Measurements from ENCODE around the gene ARVCF. TPM values are rescaled to one million over a fixed set of nuclear protein-coding genes. Genes with fewer than 3 reads are reported as not detected.

The ARVCF gene
- total and polyA plus RNA-seq, 7 donors: 3.6 to 28.0 (median 8.7) TPM

DNA sequence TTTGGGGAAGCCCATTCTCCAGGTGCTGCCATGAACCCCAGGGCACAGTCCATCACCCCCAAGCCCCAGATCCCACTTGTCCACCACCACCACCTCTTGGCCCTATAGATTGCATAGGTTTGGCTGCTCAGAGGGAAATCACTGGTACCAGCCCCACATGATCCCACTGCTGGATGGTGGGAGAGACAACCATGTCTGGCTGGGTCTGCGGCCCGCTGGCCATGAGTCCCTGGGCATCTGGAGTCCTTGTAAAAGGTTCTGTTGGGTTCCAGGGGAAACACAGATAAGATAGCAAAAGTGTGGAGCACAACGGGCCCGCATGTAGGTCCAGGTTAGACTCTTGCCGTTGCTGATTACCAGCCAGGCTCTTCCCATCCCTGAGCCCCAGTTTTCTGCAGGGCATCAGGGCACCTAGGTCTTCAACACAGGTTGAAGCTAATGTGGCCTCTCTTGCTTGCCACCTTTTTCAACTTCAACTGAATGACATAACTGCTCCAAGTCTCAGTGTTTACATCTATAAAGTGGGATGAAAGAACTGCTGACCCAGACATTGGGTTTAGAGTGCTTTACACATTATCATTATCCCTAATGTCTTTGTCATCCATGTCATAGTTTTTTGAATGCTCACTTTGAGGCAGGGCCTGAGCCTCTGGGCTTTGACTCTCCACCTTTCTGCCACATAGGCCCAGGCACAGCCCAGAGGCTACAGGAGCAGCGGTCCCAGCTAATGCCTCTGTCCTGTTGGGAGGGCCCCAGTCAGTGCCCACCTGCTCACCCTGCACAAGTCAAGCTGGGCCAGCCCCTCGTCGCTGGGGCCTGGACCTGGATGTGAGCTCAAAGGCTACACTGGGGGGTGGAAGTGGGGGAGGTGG, 3.3 kb upstream of the ARVCF start:
- DNase-seq (peak in 1 of 2 donors; percentile 44), ATAC-seq (no peak)
- no peaks in the 10 kb centered on the region for H3K9me3 ChIP-seq
- H3K27me3 ChIP-seq (ENCODE audit: insufficient read depth in 3 of 3, low read length in 2 of 3): no peaks in the 10 kb centered on the region
- peaks cover 33% of the 10 kb centered on the region for H3K4me1 ChIP-seq
- TF ChIP-seq, protein P1, sequence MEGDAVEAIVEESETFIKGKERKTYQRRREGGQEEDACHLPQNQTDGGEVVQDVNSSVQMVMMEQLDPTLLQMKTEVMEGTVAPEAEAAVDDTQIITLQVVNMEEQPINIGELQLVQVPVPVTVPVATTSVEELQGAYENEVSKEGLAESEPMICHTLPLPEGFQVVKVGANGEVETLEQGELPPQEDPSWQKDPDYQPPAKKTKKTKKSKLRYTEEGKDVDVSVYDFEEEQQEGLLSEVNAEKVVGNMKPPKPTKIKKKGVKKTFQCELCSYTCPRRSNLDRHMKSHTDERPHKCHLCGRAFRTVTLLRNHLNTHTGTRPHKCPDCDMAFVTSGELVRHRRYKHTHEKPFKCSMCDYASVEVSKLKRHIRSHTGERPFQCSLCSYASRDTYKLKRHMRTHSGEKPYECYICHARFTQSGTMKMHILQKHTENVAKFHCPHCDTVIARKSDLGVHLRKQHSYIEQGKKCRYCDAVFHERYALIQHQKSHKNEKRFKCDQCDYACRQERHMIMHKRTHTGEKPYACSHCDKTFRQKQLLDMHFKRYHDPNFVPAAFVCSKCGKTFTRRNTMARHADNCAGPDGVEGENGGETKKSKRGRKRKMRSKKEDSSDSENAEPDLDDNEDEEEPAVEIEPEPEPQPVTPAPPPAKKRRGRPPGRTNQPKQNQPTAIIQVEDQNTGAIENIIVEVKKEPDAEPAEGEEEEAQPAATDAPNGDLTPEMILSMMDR (IDR thresholded peaks at IDR 0.05): no peak
- intact Hi-C loops (cut with DNase I): loop anchor here in 1 of 2 donors (5.0 kb wide), 2 partner anchors 62 to 97 kb away; partner anchors contain the start of genes DGCR8, RANBP1 and TRMT2A
- H3K4me3 ChIP-seq: peak overlapping the region; percentile 96
- H3K27ac ChIP-seq: peak overlapping the region; percentile 95
- 76 to 80% (median 77%) methylated on average over 8 of the region's 8 CpGs for WGBS, 3 donors
- H3K36me3 ChIP-seq (ENCODE audit: insufficient read depth in 1 of 2, low read depth in 1 of 2): peaks cover 0 to 6% of the 10 kb centered on the region in 2 donors

DNA sequence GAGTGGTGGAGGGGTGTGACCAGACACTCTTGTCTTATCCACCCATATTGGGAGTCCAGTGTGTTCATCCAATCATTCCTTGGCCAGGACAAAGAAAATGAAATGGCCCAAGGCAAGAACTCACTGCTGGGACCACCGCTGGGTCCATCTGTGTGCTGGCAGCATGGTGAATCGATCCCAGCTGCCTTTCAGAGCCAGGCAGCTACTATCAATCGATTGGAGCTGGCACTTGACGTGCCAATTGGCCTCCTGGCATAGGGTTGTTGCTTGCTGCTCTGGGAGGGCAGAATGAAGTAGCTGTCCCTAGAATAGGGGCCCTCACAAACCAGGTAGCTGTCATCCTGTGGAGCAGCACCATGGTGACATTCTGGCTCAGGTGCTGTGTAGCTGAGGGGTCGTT, 1.4 kb upstream of the ARVCF start:
- no peak overlapping the region for H3K4me3 ChIP-seq
- H3K27me3 ChIP-seq (ENCODE audit: insufficient read depth in 3 of 3, low read length in 2 of 3): no peaks in the 10 kb centered on the region
- intact Hi-C loops (cut with DNase I): no loop called here
- WGBS, 3 donors: 75 to 85% (median 84%) methylated on average over 5 of the region's 5 CpGs
- ATAC-seq: no peak
- no peaks in the 10 kb centered on the region for H3K9me3 ChIP-seq
- TF ChIP-seq, protein P1 (IDR thresholded peaks at IDR 0.05): no peak
- peak in 1 of 2 donors; percentile 38 for DNase-seq
- no peaks in the 10 kb centered on the region for H3K36me3 ChIP-seq (ENCODE audit: insufficient read depth in 1 of 2, low read depth in 1 of 2)
- H3K27ac ChIP-seq: no peak overlapping the region
- H3K4me1 ChIP-seq: peaks cover 41% of the 10 kb centered on the region

DNA sequence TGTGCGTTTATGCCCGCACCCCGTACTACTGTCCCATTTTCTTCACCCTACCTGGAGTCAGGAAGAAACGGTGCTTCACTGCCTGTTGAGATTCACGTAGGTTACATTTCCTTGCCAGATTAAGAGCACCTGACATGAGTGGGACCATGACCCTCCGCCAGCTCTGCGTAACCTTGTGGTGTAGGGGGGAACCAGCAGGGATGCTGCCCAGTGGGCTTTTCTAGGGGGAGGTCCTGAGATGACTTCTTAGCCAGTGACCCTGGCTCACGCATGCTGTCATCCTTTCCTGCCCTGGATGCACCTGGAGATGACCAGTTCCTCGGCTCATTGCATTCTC, 967 bp upstream of the ARVCF start:
- DNase-seq: peak in 1 of 2 donors; percentile 46
- TF ChIP-seq, protein P1 (IDR thresholded peaks at IDR 0.05): no peak
- Histone ChIP-seq H3K36me3 (ENCODE audit: insufficient read depth in 1 of 2, low read depth in 1 of 2) (no peaks in the 10 kb centered on the region), H3K4me3 (peak overlapping the region; percentile 89), H3K27me3 (ENCODE audit: insufficient read depth in 3 of 3, low read length in 2 of 3) (no peaks in the 10 kb centered on the region), H3K4me1 (peaks cover 37% of the 10 kb centered on the region), H3K9me3 (no peaks in the 10 kb centered on the region), H3K27ac (no peak overlapping the region)
- 69 to 71% (median 71%) methylated on average over 9 of the region's 9 CpGs for WGBS, 3 donors
- intact Hi-C loops (cut with DNase I): no loop called here
- no peak for ATAC-seq

DNA sequence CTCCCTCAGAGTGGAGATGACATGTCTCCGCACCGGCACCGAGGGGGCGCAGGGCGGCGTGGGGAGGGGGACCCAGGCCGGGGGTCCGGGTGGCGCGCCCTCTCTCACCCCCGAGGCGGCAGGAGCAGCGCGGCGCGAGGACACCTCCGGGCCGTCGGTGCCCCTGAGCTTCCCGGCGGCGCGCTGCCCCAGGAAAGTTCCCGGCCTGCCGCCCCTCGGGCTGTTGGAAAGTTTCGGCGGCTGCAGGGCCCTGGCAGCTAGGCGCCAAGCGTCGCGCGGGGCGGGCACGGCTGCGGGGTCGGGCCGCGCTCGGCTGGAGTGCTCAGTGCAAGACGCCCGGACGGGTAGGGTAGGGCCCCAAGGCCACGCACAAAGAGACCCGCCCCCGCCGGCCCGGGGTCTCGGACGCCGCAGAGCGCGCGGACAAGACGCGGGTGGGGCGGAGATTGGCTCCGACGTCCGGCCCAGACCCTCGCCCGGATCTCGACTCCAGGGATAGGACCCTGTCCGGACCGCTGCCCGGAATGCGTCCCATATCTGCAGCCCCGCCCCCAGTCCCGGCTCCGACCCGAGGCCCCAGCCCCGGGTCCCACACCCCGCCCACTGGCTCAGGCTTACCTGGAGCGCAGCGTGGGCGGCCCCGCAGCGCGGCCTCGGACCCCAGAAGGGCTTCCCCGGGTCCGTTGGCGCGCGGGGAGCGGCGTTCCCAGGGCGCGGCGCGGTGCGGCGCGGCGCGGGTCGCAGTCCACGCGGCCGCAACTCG, 471 bp downstream of the ARVCF start:
- peaks cover 29% of the 10 kb centered on the region for H3K4me1 ChIP-seq
- TF ChIP-seq, protein P1 (IDR thresholded peaks at IDR 0.05): no peak
- intact Hi-C loops (cut with DNase I): no loop called here
- no peaks in the 10 kb centered on the region for H3K36me3 ChIP-seq (ENCODE audit: insufficient read depth in 1 of 2, low read depth in 1 of 2)
- H3K27me3 ChIP-seq (ENCODE audit: insufficient read depth in 3 of 3, low read length in 2 of 3): no peaks in the 10 kb centered on the region
- H3K4me3 ChIP-seq: peak overlapping the region; percentile 89
- peak in 1 of 2 donors; percentile 66 for DNase-seq
- H3K27ac ChIP-seq: peak overlapping the region; percentile 72
- H3K9me3 ChIP-seq: no peaks in the 10 kb centered on the region
- WGBS, 3 donors: 2 to 4% (median 3%) methylated on average over 39 to 101 of the region's 101 CpGs
- ATAC-seq: no peak

All from psoas muscle (tissue), 8 donors.